GM10847 (cell line): ENCODE measurements around the gene UROC1.

Source experiments
- POLR2A ChIP-seq: IDR thresholded peaks from 2 replicates; pipeline ENCODE4 v1.6.1; 2011; ENCODE audit not compliant: insufficient read length; ENCODE audit errors: extremely low read depth

Gene UROC1

DNA sequence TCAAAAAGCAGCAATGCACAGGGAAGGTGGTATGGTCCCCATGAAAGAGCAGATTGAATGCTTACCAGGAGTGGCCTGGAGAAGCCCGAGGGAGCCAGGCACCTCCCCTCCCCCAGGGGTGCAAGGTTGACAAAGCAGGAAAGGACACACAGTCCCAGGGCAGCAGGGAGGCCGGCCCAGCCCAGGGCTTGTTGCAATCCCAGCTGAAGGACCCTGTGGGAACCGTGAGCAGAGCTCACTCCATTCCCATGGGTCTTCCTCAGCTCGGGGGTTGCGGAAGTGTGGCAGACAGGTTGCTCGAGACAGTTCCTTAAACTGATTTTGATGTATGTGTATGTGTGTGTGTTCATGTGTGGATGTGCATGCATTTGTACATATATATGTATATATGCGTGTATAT lies 15.8 kb downstream of the UROC1 start:
- TF ChIP-seq POLR2A: no peak

DNA sequence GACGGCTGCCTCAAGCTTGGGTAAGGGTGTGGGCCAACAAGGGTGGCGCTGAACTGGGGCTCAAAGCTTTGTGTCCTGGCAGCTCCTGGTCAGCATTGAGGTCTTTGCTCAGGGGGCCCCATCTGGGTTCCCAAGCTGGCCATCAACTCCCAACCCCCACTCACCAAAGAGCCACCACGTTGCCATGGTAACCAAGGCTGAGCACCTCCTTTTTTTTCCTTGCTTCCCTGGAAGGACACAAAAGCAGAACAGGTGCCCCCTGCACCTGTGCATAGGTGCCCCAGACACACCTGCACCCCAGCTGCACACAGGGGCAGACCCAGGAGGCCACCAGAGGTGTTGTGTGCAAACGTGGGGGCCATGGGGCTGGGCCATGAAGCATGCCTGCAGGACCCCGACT lies 16.5 kb downstream of the UROC1 start:
- no peak for TF ChIP-seq POLR2A

DNA sequence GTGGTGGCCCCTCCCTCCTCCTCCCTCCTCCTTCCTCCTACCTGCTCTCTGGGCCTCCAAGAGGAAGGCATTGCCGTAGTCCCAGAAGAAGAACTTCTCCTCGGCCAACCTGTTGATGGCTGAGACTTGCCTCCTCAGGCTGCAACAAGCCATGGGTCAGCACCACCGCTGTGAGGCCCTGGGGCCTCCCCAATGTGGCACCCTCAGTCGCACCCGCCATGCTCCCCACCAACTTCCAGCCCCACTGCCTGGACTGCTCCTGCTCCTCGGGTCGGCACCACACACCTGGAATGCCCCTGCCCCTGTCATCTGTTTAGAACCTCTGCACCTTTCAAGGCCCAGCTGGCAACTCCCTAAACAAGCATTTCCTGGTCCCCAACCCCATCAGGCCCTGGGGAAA lies 17.6 kb downstream of the UROC1 start:
- no peak for TF ChIP-seq POLR2A

DNA sequence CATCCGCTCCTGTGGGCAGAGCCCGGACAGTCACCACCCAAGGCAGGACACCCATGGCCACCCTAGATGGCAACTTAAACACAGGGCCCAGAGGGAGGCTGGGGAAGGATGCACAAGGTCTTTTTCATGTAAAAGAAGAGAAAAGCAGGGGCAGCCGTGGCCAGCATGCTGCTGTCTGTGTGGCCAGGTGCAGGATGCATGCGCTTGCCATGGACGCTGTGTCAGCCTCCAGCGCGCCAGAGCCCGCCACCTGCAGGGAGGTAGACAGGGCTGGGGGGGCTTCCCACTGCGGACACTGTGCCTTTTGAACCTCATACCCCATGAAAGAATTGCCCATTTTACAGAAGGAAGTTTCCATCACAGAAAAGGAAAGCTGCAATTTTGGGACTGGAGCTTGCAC lies 18.2 kb downstream of the UROC1 start:
- TF ChIP-seq POLR2A: no peak

DNA sequence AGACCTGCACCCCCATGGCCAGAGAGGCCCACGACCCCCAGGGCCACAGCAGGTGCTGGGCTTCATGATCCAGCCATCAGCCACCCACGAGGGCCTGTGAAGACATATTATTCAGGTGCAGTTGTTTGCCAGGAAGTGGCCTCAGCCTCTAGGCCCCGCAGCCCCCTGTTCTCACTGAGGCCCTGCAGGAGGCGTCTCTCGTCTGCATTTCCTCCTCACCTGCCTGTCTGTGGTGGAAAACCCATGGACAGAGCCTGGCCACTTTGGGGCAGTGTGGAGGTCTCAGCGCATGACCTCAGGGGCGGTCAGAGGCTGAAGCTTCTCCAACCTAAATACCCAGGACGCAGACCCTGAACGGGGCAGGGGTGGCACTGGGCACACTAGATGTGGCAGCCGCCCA lies 18.6 kb downstream of the UROC1 start:
- TF ChIP-seq POLR2A: no peak

DNA sequence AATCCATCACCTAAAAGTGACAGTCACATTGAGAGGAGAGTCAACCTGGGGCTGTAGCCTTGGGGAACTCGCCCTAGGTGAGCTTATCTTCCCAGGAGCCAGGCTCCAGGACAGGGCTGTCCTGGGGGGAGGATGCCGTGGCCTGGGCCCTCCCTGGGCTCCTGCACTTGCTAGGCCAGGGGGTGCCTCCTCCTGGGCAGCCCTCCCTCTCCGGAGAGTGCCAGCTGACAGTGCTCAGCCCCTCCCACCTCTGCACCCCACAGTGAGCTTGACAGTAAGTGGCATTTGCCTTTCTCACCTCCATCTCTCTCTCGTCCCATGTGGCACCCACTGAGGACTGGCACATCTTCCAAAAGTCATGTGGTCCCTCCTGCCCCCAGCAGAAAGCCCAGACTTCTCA lies 19.1 kb downstream of the UROC1 start:
- TF ChIP-seq POLR2A: no peak

DNA sequence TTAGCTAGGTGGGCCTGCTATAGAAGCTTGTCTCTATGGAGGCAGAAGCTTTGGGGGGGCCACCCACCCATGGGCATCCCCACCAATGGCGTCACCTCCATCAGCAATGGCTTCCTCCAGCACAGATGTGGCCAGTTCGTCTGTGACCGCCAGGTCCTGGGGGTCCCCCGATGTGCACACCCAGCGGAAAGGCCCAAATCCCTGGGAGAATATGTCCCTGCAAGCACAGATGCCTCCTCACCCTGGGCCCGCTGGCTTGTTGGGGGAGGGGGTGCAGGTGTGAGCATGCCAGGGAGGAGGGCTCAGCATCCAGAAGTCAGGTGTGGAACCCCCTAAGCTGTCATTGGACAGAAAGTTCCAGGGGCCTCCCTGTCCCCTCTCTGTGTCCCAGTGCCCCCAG lies 19.6 kb downstream of the UROC1 start:
- TF ChIP-seq POLR2A: no peak

DNA sequence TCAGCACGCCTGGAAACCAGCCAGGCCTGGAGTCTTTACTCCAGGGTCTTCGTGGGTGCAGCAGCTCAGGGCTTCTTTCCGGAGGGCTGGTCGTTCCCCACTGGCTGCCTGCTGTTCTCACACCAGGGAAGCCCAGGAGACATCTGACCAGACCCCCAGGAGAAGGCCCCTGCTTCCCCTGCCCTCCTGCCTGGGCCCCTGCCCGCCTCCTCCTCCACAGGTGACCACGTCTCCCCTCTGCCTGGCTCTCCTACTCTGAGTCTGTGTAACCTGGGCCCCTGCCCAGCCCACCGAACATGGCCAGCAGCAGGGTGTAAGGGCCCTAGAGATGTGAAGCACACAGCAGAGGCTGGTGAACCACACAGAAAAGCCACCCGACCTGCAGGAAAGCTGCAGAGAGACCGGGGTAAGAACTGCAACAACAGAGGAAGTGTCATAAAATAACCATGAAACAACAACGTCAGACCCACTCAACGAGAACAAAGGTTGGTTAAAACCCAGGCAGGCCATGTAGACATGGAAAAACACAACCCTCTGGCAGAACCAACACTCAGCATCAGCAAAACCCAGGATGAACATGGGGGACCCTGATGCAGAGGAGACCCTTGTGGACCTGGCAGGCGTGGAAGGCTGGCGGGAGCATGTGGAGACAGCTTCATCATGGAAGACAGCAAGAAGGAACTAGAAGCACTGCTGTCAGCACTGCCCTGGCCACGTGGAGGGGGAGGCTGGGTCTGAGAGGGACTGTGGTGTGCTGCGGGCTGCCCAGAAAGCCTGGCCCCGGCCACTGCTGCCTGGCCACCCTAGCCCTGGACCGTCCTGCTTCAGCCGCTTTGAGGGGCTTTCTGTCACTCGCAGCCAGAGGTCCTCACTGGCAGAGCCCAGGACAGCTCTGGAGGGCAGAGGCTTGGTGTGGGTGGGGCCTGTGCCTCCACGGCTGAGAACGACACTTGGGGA lies 20.4 kb downstream of the UROC1 start:
- no peak for TF ChIP-seq POLR2A

DNA sequence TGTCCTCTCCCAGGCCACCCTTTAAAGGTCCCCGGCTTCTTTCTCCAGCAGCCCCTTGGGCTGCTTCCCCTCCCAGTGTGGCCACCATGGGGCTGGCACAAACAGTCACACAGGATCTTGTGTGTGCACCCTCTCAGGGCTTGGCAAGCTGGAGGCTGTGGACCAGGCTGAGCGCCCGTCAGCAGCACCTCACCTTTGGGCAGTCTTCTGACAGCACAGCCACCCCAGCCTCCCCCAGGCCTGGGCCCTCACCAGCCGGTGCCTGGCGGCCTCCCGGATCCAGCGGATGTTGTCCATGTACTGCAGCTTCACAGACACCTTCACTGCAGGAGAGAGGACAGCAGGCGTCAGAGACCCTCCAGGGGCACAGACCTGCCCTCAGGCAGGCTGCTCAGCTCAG lies 21.8 kb downstream of the UROC1 start:
- no peak for TF ChIP-seq POLR2A

DNA sequence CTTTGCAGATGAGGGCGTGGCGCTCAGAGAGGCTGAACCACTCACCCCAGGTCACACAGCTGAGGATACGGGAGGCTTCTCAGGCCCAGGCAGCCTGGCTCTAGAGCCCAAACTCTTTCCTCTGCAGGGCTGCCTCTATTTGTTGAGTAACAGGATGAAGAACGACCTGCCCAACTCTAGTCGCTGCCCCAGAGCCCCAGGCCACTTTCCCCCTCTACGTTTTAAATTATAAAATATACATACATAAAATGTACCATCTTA lies 22.7 kb downstream of the UROC1 start:
- TF ChIP-seq POLR2A: no peak

DNA sequence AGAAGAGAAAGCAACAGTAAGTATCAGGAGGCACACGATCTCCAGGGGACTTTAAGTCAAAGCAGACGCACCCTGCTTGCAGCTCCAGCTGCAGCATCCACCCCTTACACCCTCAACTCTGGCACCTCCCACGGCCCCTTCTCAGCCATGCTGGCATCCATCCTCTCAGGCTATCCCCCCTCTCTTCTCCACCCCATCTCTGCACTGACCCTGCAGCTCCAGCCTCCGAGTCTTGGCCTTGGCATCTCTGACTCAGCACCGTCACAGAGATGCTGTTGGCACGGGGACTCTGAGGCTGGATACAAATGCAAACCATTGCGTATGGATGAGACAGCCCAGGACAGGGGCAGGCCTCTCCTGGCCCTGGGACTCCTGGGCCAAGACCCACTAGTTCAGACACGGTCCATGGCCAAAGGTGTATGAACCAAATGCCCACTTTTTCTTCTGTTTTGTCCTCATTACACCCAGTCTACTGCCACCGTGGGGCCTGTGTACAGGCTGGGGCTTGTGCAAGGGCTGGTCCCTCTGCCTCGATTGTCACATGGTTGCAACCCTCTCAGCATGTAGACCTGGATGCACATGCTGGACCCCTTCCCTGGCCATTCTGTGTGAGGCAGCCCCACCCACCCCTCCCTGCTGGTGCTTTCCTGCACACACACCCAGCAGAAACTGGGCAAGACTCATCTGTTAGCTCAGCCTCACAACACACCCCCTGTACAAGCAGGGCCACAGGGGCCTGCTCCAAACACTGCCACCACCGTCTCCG lies 23.2 kb downstream of the UROC1 start:
- no peak for TF ChIP-seq POLR2A

DNA sequence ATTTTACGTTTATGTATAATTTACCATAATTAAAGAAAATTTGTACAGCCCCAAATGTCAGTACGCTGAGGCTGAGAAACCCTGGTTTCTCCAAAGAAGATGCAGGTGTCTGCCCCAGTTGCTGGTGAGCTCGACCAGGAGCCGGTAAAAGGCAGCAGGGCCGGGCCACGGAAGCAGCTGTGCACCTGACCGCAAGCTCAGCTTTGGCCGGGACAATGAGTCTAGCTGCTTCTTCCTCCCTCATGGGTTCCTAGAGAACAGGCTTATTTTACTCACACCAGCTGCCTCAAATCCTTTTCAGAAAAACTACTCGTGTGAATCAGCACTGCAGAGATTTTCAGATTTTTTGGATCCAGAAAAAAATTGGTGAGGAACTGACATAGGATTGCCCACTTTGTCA lies 23.8 kb downstream of the UROC1 start:
- TF ChIP-seq POLR2A: no peak

DNA sequence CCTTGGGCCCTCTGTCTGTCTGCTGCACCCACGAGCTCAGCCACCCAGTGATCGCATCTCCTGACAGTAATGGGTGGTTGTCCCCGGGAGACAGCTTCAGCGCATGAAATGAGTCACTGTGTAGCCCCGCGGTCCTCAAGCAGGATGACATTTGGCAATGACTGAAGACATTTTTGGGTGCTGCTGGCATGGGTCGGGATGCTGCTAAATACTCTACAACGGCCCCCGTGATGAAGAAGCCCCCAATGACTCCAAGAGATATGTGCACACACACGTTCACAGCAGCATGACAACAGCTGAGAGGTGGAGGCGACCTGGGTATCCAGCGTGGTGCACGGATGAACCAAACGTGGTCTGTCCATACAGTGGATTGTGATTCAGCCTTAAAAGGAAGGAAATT lies 24.5 kb downstream of the UROC1 start:
- TF ChIP-seq POLR2A: no peak

DNA sequence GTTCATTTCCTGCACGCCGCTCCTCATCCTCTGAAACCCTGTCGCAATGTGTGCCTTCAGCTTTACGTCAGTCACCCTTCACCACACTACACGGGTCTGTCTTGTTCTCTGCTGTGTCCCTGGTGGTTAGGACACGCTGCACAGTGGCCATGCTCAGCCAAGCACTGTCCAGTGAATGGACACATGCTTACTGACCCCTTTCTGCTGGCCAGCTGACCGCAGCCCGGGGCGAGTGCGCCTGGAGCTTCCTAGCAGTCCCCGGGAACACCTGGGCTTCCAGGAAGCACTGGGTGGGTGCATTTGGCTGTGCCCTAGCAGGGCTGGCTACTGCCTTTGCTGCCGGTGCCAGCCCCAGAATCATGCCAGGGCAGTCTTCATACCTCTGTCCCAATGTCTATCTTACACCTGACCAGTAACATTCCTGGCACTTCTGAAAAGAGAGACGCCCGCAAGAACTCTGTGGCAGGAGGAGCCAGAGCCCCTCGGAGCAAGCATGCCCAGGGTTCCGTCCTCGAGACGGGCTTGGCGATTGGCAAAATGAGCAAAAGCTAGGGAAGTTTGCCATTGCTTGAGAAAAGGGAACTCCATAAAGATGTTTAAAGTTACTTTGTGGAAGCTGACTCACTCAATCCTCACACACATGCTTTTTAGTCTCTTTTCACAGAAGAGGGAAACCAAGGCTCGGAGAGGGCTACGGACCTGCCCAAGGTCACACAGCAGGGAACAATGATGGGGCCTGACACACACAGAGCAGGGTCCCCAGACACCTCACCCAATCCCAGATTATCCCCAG lies 26.2 kb downstream of the UROC1 start:
- TF ChIP-seq POLR2A: no peak

DNA sequence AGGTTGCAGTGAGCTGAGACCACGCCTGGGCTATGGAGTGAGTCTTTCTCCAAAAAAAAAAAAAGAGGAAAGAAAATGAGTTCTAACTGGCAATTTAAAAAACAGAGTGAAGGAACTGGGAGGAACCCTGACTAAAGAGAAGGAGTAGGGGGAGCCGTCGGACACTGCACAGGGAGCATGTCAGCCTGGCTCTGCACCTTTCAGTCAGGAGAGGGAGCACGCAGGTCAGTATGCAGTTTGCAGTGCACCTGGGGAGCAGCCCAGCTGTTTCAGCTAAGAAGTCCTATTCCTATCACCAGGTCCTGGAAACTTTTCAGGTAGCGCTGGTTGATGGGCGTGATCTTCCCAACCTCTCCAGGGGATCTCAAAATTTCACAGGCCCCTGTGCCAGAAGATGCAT lies 27.0 kb downstream of the UROC1 start:
- TF ChIP-seq POLR2A: no peak

DNA sequence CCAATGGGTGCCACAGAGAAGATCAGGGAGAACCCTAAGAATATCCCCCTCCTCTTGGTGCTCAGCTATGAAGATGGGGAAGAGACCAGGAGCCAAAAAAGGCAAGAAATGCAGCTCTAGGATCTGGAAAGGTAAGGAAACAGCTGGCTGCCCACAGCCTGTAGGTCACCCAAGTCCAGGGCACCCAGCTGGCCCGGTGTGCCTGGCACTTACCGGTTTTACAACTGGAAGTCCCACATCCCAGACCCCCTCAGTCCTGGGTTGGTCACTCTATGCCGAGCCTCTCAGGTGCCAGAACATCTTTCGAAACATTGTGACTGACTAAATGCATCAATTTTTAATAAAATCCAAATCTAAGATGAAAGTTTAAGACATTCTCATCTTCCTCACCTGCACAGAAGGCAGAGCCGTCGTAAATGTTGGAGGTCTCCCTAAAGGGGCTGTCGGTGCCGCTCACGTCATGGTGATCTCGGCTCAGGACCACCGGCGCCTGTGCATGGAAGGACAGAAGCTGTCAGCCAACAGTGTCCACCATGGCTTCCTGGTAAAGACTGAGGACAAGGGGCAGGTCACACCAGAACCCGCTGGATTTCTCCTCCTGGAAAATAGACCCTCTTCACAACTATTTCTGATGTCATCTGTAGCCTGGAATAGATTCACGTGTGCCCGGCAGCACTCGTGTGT lies 28.5 kb downstream of the UROC1 start:
- TF ChIP-seq POLR2A: no peak

DNA sequence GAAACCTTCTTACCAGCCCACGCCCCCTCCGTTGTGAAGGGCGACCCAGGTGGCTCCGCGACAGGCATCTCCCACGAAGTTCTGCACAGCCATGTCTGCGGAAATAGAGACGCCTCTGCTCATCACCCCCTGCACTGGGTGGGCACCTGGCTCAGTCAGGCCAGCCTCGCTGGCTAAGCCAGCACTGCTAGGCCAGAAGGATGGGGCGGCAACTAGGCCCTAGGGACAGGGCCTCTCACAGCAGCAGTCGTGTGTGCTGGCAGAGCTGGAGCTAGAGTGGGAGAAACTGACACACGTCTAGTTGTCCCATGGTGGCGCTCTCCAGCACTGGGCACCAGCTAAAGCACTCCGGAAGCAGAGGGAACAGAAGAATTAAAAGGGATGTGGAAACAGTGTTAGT lies 29.4 kb downstream of the UROC1 start:
- TF ChIP-seq POLR2A: no peak
